ENCODE results near the gene KLHL35. TPM values are rescaled to one million over a fixed set of nuclear protein-coding genes. Genes with fewer than 3 reads are reported as not detected.

KLHL35 gene
- total and polyA plus RNA-seq, 4 donors, result 0.07 to 0.42 (median 0.15) TPM; not detected in 1

GRCh38 chr11:75386942-75387630 is 45.9 kb downstream of the KLHL35 start:
- no peaks in the 10 kb centered on the region for H3K9me3 ChIP-seq (ENCODE audit: control insufficient read depth in 4 of 4, low read length in 3 of 4)
- no peaks in the 10 kb centered on the region for H3K36me3 ChIP-seq (ENCODE audit: control insufficient read depth in 4 of 4, insufficient read depth in 3 of 4, low read depth in 1 of 4, low read length in 3 of 4)
- no peak for DNase-seq (ENCODE audit: low spot score)
- H3K27me3 ChIP-seq (ENCODE audit: control insufficient read depth in 4 of 4, insufficient read depth in 4 of 4, low read length in 3 of 4), result no peaks in the 10 kb centered on the region
- no peak overlapping the region for H3K9ac ChIP-seq (ENCODE audit: low read depth in 1 of 2, low read length in 2 of 2)
- TF ChIP-seq SP1 (IDR thresholded peaks at IDR 0.05) (no peak), HNF4G (IDR thresholded peaks at IDR 0.05) (no peak)
- peaks cover 0 to 8% (median 2%) of the 10 kb centered on the region in 4 donors for H3K4me1 ChIP-seq (ENCODE audit: control insufficient read depth in 4 of 4, insufficient read depth in 4 of 4, low read length in 3 of 4)
- no peak overlapping the region for H3K27ac ChIP-seq (ENCODE audit: low read depth in 1 of 2, low read length in 2 of 2)
- 64% methylated on average over 3 of the region's 3 CpGs for whole genome bisulfite sequencing
- H3K4me3 ChIP-seq (ENCODE audit: low read depth in 1 of 3, low read length in 3 of 3), result no peak overlapping the region

- Histone ChIP-seq H3K4me1 (ENCODE audit: control insufficient read depth in 4 of 4, insufficient read depth in 4 of 4, low read length in 3 of 4) (peaks cover 0 to 8% (median 2%) of the 10 kb centered on the region in 4 donors), H3K27ac (ENCODE audit: low read depth in 1 of 2, low read length in 2 of 2) (no peak overlapping the region), H3K27me3 (ENCODE audit: control insufficient read depth in 4 of 4, insufficient read depth in 4 of 4, low read length in 3 of 4) (no peaks in the 10 kb centered on the region), H3K4me3 (ENCODE audit: low read depth in 1 of 3, low read length in 3 of 3) (no peak overlapping the region), H3K36me3 (ENCODE audit: control insufficient read depth in 4 of 4, insufficient read depth in 3 of 4, low read depth in 1 of 4, low read length in 3 of 4) (no peaks in the 10 kb centered on the region), H3K9me3 (ENCODE audit: control insufficient read depth in 4 of 4, low read length in 3 of 4) (no peaks in the 10 kb centered on the region), H3K9ac (ENCODE audit: low read depth in 1 of 2, low read length in 2 of 2) (no peak overlapping the region)
- peak; percentile 86 for DNase-seq (ENCODE audit: low spot score)
- no peak for TF ChIP-seq GABPA (IDR thresholded peaks at IDR 0.05 in 1 of 2, conservative IDR thresholded peaks at IDR 0.05 in 1 of 2)
- TF ChIP-seq, protein P1, sequence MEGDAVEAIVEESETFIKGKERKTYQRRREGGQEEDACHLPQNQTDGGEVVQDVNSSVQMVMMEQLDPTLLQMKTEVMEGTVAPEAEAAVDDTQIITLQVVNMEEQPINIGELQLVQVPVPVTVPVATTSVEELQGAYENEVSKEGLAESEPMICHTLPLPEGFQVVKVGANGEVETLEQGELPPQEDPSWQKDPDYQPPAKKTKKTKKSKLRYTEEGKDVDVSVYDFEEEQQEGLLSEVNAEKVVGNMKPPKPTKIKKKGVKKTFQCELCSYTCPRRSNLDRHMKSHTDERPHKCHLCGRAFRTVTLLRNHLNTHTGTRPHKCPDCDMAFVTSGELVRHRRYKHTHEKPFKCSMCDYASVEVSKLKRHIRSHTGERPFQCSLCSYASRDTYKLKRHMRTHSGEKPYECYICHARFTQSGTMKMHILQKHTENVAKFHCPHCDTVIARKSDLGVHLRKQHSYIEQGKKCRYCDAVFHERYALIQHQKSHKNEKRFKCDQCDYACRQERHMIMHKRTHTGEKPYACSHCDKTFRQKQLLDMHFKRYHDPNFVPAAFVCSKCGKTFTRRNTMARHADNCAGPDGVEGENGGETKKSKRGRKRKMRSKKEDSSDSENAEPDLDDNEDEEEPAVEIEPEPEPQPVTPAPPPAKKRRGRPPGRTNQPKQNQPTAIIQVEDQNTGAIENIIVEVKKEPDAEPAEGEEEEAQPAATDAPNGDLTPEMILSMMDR (IDR thresholded peaks at IDR 0.05; ENCODE audit: low read depth, low read length, missing input control), result peak; percentile 90
- no peak for TF ChIP-seq FOXA1 (IDR thresholded peaks at IDR 0.05)
- TF ChIP-seq RAD21 (IDR thresholded peaks at IDR 0.05), result peak; percentile 98 to 99
- TF ChIP-seq, protein P2, sequence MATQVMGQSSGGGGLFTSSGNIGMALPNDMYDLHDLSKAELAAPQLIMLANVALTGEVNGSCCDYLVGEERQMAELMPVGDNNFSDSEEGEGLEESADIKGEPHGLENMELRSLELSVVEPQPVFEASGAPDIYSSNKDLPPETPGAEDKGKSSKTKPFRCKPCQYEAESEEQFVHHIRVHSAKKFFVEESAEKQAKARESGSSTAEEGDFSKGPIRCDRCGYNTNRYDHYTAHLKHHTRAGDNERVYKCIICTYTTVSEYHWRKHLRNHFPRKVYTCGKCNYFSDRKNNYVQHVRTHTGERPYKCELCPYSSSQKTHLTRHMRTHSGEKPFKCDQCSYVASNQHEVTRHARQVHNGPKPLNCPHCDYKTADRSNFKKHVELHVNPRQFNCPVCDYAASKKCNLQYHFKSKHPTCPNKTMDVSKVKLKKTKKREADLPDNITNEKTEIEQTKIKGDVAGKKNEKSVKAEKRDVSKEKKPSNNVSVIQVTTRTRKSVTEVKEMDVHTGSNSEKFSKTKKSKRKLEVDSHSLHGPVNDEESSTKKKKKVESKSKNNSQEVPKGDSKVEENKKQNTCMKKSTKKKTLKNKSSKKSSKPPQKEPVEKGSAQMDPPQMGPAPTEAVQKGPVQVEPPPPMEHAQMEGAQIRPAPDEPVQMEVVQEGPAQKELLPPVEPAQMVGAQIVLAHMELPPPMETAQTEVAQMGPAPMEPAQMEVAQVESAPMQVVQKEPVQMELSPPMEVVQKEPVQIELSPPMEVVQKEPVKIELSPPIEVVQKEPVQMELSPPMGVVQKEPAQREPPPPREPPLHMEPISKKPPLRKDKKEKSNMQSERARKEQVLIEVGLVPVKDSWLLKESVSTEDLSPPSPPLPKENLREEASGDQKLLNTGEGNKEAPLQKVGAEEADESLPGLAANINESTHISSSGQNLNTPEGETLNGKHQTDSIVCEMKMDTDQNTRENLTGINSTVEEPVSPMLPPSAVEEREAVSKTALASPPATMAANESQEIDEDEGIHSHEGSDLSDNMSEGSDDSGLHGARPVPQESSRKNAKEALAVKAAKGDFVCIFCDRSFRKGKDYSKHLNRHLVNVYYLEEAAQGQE (IDR thresholded peaks at IDR 0.05), result no peak
- no peak for TF ChIP-seq YY1 (IDR thresholded peaks at IDR 0.05)
- no peak for TF ChIP-seq EGR1 (IDR thresholded peaks at IDR 0.05; ENCODE audit: low read depth in 2 of 2)
- no peak for TF ChIP-seq FOXA2 (IDR thresholded peaks at IDR 0.05)
- TF ChIP-seq JUND (IDR thresholded peaks at IDR 0.05), result no peak
- no peak for TF ChIP-seq HNF4A (conservative IDR thresholded peaks at IDR 0.05)
- no peak for TF ChIP-seq SP1 (IDR thresholded peaks at IDR 0.05)
- peak in 1 of 2 donors; percentile 9 for TF ChIP-seq RXRA (IDR thresholded peaks at IDR 0.05)
- no peak for TF ChIP-seq MAX (IDR thresholded peaks at IDR 0.05)
- TF ChIP-seq, protein P3, sequence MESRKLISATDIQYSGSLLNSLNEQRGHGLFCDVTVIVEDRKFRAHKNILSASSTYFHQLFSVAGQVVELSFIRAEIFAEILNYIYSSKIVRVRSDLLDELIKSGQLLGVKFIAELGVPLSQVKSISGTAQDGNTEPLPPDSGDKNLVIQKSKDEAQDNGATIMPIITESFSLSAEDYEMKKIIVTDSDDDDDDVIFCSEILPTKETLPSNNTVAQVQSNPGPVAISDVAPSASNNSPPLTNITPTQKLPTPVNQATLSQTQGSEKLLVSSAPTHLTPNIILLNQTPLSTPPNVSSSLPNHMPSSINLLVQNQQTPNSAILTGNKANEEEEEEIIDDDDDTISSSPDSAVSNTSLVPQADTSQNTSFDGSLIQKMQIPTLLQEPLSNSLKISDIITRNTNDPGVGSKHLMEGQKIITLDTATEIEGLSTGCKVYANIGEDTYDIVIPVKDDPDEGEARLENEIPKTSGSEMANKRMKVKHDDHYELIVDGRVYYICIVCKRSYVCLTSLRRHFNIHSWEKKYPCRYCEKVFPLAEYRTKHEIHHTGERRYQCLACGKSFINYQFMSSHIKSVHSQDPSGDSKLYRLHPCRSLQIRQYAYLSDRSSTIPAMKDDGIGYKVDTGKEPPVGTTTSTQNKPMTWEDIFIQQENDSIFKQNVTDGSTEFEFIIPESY (IDR thresholded peaks at IDR 0.05), result no peak
- no peak for TF ChIP-seq TAF1 (conservative IDR thresholded peaks at IDR 0.05)
- 20% methylated on average over 24 of the region's 24 CpGs for WGBS
These were observed 48.4 kb downstream of the KLHL35 start for GRCh38 chr11:75384438-75385080.

Data from liver (tissue), 9 donors.